CD4-positive, alpha-beta memory T cell (primary cell): Measurements from ENCODE around the gene P2RY11. TPM values are rescaled to one million over a fixed set of nuclear protein-coding genes. Genes with fewer than 3 reads are reported as not detected.

Experiments
- CTCF ChIA-PET: fragments of 350-600 bp; sonication (Branson Sonifier 250); formaldehyde crosslinking; loops from one replicate; lab custom pipeline; 2021; ENCODE audit warnings: inconsistent platforms; ENCODE audit not compliant: partially characterized antibody; lab: Charles Lee
- POLR2A ChIA-PET: fragments of 350-600 bp; sonication (Branson Sonifier 250); formaldehyde crosslinking; loops from one replicate; lab custom pipeline; 2021; ENCODE audit not compliant: partially characterized antibody; lab: Charles Lee
- DNase-seq, 5 donors: peaks; one replicate each; pipeline versions ENCODE4 v3.0.0 to v3.0.0-alpha.2; 2020 to 2022; ENCODE audit warnings: mixed read lengths in 1 of 5
- H3K27ac ChIP-seq: one replicate; pipeline ENCODE4 v1.7.0; 2013; ENCODE audit warnings: low read depth, low read length
- H3K27me3 ChIP-seq: 2 replicates; pipeline ENCODE4 v1.7.0; 2013; ENCODE audit warnings: mild to moderate bottlenecking, low read length, moderate library complexity; ENCODE audit not compliant: insufficient read depth
- H3K36me3 ChIP-seq: 2 replicates; pipeline ENCODE4 v1.7.0; 2013; ENCODE audit warnings: mild to moderate bottlenecking, low read length, moderate library complexity; ENCODE audit not compliant: insufficient read depth
- H3K4me1 ChIP-seq: 2 replicates; pipeline ENCODE4 v1.7.0; 2013; ENCODE audit warnings: mild to moderate bottlenecking, low read length, moderate library complexity; ENCODE audit not compliant: insufficient read depth
- H3K4me3 ChIP-seq, 2 donors: one replicate each; pipeline ENCODE4 v1.7.0; 2013; ENCODE audit warnings: low read length in 2 of 2, mild to moderate bottlenecking in 1 of 2
- H3K9me3 ChIP-seq, 2 donors: one replicate each; pipeline ENCODE4 v1.7.0; 2013; ENCODE audit warnings: low read length in 2 of 2, control low read depth in 1 of 2; ENCODE audit not compliant: control insufficient read depth in 1 of 2
- H3K27ac Mint-ChIP-seq, 7 donors: one replicate each; pipeline ENCODE4 v1.8.0; 2020 to 2021; ENCODE audit warnings: mixed read lengths in 7 of 7, mild to moderate bottlenecking in 6 of 7, inconsistent platforms in 3 of 7, moderate library complexity in 3 of 7
- H3K27me3 Mint-ChIP-seq, 2 donors: one replicate each; pipeline ENCODE4 v1.8.0; 2020 to 2021; ENCODE audit warnings: mixed read lengths in 2 of 2
- H3K36me3 Mint-ChIP-seq, 2 donors: one replicate each; pipeline ENCODE4 v1.8.0; 2020 to 2021; ENCODE audit warnings: mixed read lengths in 2 of 2, inconsistent platforms in 1 of 2, mild to moderate bottlenecking in 1 of 2
- H3K4me1 Mint-ChIP-seq, 4 donors: one replicate each; pipeline ENCODE4 v1.8.0; 2020 to 2021; ENCODE audit warnings: mixed read lengths in 4 of 4, mild to moderate bottlenecking in 1 of 4
- H3K4me3 Mint-ChIP-seq, 8 donors: one replicate each; pipeline ENCODE4 v1.8.0; 2020 to 2021; ENCODE audit warnings: mixed read lengths in 8 of 8, mild to moderate bottlenecking in 7 of 8, moderate library complexity in 6 of 8, inconsistent platforms in 3 of 8
- H3K9me3 Mint-ChIP-seq, 8 donors: one replicate each; pipeline ENCODE4 v1.8.0; 2020 to 2021; ENCODE audit warnings: mixed read lengths in 8 of 8, mild to moderate bottlenecking in 5 of 8, inconsistent platforms in 3 of 8, moderate library complexity in 1 of 8
- intact Hi-C: fragments of 100-400 bp; cut with micrococcal nuclease; formaldehyde crosslinking; loops from one replicate; pipeline ENCODE4 v1.15.1; 2023
- polyA plus RNA-seq, 2 donors: library from polyadenylated mRNA; unstranded; fragments of 300-500 nt; fragmentation: Illumina TruSeq; gene quantifications; one replicate each; pipeline ENCODE4 v1.2.3, GENCODE V29; 2021
- total RNA-seq, 2 experiments: library from RNA; stranded (reverse); gene quantifications; one replicate each; pipeline ENCODE4 v1.2.3, GENCODE V29; 2021

P2RY11 gene
- total and polyA plus RNA-seq, 4 experiments from 2014 or later: 0.24 to 49.7 (median 23.6) TPM

GRCh38 chr19:10122045-10122444 lies 10.6 kb downstream of the P2RY11 start:
- no peaks in the 10 kb centered on the region for H3K9me3 ChIP-seq
- no peaks in the 10 kb centered on the region for H3K27me3 ChIP-seq
- Mint-ChIP-seq H3K4me1 (peaks cover 3 to 24% (median 10%) of the 10 kb centered on the region in 4 donors), H3K4me3 (peak overlapping the region in 1 of 8 donors; percentile 3), H3K36me3 (peaks cover 7 to 22% of the 10 kb centered on the region in 2 donors), H3K27me3 (no peaks in the 10 kb centered on the region), H3K9me3 (no peaks in the 10 kb centered on the region), H3K27ac (peak overlapping the region in 1 of 7 donors; percentile 48)
- POLR2A ChIA-PET: interaction anchor here (3.3 to 3.7 kb wide), 3 partner anchors 15 to 26 kb away, joined by 19 to 28 read pairs (median 21); no protein-coding TSS in a partner anchor
- H3K36me3 ChIP-seq: peaks cover 7% of the 10 kb centered on the region
- no peak overlapping the region for H3K27ac ChIP-seq
- peaks cover 22% of the 10 kb centered on the region for H3K4me1 ChIP-seq
- intact Hi-C loops: no loop called here
- CTCF ChIA-PET: interaction anchor here (1.1 to 2.6 kb wide), 5 partner anchors 9 to 95 kb away, joined by 3 to 8 read pairs (median 6); partner anchors contain the start of gene P2RY11
- no peak for DNase-seq
- H3K4me3 ChIP-seq: no peak overlapping the region

- Histone ChIP-seq H3K4me1 (no peaks in the 10 kb centered on the region), H3K27me3 (no peaks in the 10 kb centered on the region), H3K36me3 (no peaks in the 10 kb centered on the region), H3K9me3 (no peaks in the 10 kb centered on the region), H3K4me3 (no peak overlapping the region), H3K27ac (no peak overlapping the region)
- no peaks in the 10 kb centered on the region for H3K9me3 Mint-ChIP-seq
- intact Hi-C loops: no loop called here
- no peak overlapping the region for H3K4me3 Mint-ChIP-seq
- ChIA-PET CTCF (interaction anchor here (0.9 kb wide), 1 partner anchor 126 kb away, joined by 4 read pairs; no protein-coding TSS in a partner anchor), POLR2A (interaction anchor here (0.8 to 1.2 kb wide), 2 partner anchors 15 to 19 kb away, joined by 3 to 4 read pairs; no protein-coding TSS in a partner anchor)
- DNase-seq: no peak
- H3K36me3 Mint-ChIP-seq: peaks cover 4 to 17% of the 10 kb centered on the region in 2 donors
- H3K27ac Mint-ChIP-seq: peak overlapping the region in 3 of 7 donors; percentile 13 to 73 (median 26)
- H3K27me3 Mint-ChIP-seq: no peaks in the 10 kb centered on the region
- peaks cover 3 to 7% (median 5%) of the 10 kb centered on the region in 4 donors for H3K4me1 Mint-ChIP-seq
These were observed 12.9 kb downstream of the P2RY11 start for GRCh38 chr19:10124429-10124828.

GRCh38 chr19:10126213-10126639 lies 14.7 kb downstream of the P2RY11 start:
- H3K36me3 Mint-ChIP-seq: peaks cover 8 to 17% of the 10 kb centered on the region in 2 donors
- no peaks in the 10 kb centered on the region for H3K4me1 Mint-ChIP-seq
- no peak overlapping the region for H3K4me3 Mint-ChIP-seq
- H3K27me3 ChIP-seq: no peaks in the 10 kb centered on the region
- H3K9me3 ChIP-seq: no peaks in the 10 kb centered on the region
- DNase-seq: no peak
- intact Hi-C loops: loop anchor here (5.0 kb wide), 1 partner anchor 61 kb away; no protein-coding TSS in a partner anchor
- CTCF ChIA-PET: interaction anchor here (0.5 to 1.2 kb wide), 3 partner anchors 17 to 63 kb away, joined by 3 to 4 read pairs (median 3); partner anchors contain the start of gene ANGPTL6
- no peak overlapping the region for H3K27ac ChIP-seq
- no peak overlapping the region for H3K4me3 ChIP-seq
- H3K36me3 ChIP-seq: peaks cover under 1% of the 10 kb centered on the region
- POLR2A ChIA-PET: interaction anchor here (1.1 kb wide), 1 partner anchor 17 kb away, joined by 3 read pairs; no protein-coding TSS in a partner anchor
- no peaks in the 10 kb centered on the region for H3K27me3 Mint-ChIP-seq
- H3K9me3 Mint-ChIP-seq: no peaks in the 10 kb centered on the region
- no peaks in the 10 kb centered on the region for H3K4me1 ChIP-seq
- no peak overlapping the region for H3K27ac Mint-ChIP-seq

- CTCF ChIA-PET: interaction anchor here (0.5 to 1.8 kb wide), 9 partner anchors 9 to 256 kb away, joined by 3 to 5 read pairs (median 4); partner anchors contain the start of gene PPAN
These were observed 21.4 kb downstream of the P2RY11 start for GRCh38 chr19:10132905-10133304.

GRCh38 chr19:10133596-10133995 lies 22.1 kb downstream of the P2RY11 start:
- no peak overlapping the region for H3K4me3 ChIP-seq
- CTCF ChIA-PET: interaction anchor here (0.5 to 1.8 kb wide), 7 partner anchors 9 to 255 kb away, joined by 3 to 5 read pairs (median 4); no protein-coding TSS in a partner anchor
- no peak for DNase-seq
- H3K27ac ChIP-seq: no peak overlapping the region
- H3K36me3 ChIP-seq: peaks cover 56% of the 10 kb centered on the region
- no peaks in the 10 kb centered on the region for H3K9me3 ChIP-seq
- H3K4me1 Mint-ChIP-seq: peaks cover 0 to 2% (median 0%) of the 10 kb centered on the region in 4 donors
- intact Hi-C loops: no loop called here
- H3K4me1 ChIP-seq: no peaks in the 10 kb centered on the region
- no peaks in the 10 kb centered on the region for H3K27me3 Mint-ChIP-seq
- H3K9me3 Mint-ChIP-seq: peaks cover 0 to 1% (median 0%) of the 10 kb centered on the region in 8 donors
- peaks cover 28 to 43% of the 10 kb centered on the region in 2 donors for H3K36me3 Mint-ChIP-seq
- no peak overlapping the region for H3K4me3 Mint-ChIP-seq
- H3K27me3 ChIP-seq: no peaks in the 10 kb centered on the region
- H3K27ac Mint-ChIP-seq: no peak overlapping the region
- POLR2A ChIA-PET: interaction anchor here (5.7 kb wide), 1 partner anchor 9 kb away, joined by 36 read pairs; no protein-coding TSS in a partner anchor

More at GRCh38 chr19:10132905-10133304, 21.4 kb downstream of the P2RY11 start:
- Histone ChIP-seq H3K27ac (no peak overlapping the region), H3K4me1 (no peaks in the 10 kb centered on the region), H3K36me3 (peaks cover 49% of the 10 kb centered on the region), H3K27me3 (no peaks in the 10 kb centered on the region), H3K4me3 (no peak overlapping the region), H3K9me3 (no peaks in the 10 kb centered on the region)
- Mint-ChIP-seq H3K36me3 (peaks cover 28 to 43% of the 10 kb centered on the region in 2 donors), H3K4me3 (no peak overlapping the region), H3K27ac (peak overlapping the region in 4 of 7 donors; percentile 13 to 74 (median 55)), H3K4me1 (peaks cover 0 to 2% (median 0%) of the 10 kb centered on the region in 4 donors), H3K9me3 (peaks cover 0 to 1% (median 0%) of the 10 kb centered on the region in 8 donors), H3K27me3 (no peaks in the 10 kb centered on the region)
- POLR2A ChIA-PET: interaction anchor here (0.7 to 5.7 kb wide), 2 partner anchors 10 to 15 kb away, joined by 3 to 36 read pairs; no protein-coding TSS in a partner anchor
- no peak for DNase-seq
- intact Hi-C loops: no loop called here

- ChIA-PET CTCF (interaction anchor here (1.8 kb wide), 1 partner anchor 125 kb away, joined by 5 read pairs; no protein-coding TSS in a partner anchor), POLR2A (interaction anchor here (0.8 to 6.4 kb wide), 3 partner anchors 9 to 13 kb away, joined by 3 to 36 read pairs (median 28); partner anchors contain the start of gene EIF3G)
- intact Hi-C loops: no loop called here
- Histone ChIP-seq H3K4me3 (no peak overlapping the region), H3K27ac (no peak overlapping the region), H3K4me1 (no peaks in the 10 kb centered on the region), H3K36me3 (peaks cover 60% of the 10 kb centered on the region), H3K9me3 (no peaks in the 10 kb centered on the region), H3K27me3 (no peaks in the 10 kb centered on the region)
- DNase-seq: no peak
- Mint-ChIP-seq H3K27me3 (no peaks in the 10 kb centered on the region), H3K27ac (no peak overlapping the region), H3K4me1 (peaks cover 0 to 2% (median 0%) of the 10 kb centered on the region in 4 donors), H3K9me3 (peaks cover 0 to 1% (median 0%) of the 10 kb centered on the region in 8 donors), H3K4me3 (no peak overlapping the region), H3K36me3 (peaks cover 29 to 44% of the 10 kb centered on the region in 2 donors)
These were observed 22.5 kb downstream of the P2RY11 start for GRCh38 chr19:10134040-10134439.
